COLO829 (cell line): ENCODE measurements around the gene TACC2.

Experiments used
- DNase-seq: peaks from one replicate; pipeline ENCODE4 v3.0.0; 2012; ENCODE audit warnings: low spot score

Gene TACC2

DNA sequence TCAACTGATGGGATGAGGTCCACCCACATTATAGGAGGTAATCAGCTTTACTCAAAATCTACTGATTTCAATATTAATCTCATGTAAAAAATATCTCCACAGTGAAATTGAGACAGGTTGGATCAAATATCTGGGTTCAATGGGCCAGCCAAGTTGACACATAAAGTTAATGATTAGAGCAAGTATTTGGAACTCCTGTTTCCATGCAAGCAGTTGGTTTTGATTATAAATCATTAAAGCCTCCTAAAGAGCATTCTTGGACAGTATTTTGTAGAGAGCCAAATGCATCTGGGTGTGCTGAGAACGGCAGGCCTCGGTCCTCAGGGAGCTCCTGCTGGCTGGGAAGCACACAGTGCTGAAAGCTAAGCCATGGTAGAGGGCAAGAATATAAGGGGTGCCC is 155.2 kb downstream of the TACC2 start:
- no peak for DNase-seq

GRCh38 chr10:122145113-122145512 is 156.2 kb downstream of the TACC2 start:
- no peak for DNase-seq

- no peak for DNase-seq
These were observed 158.7 kb downstream of the TACC2 start for GRCh38 chr10:122147663-122148062.

DNA sequence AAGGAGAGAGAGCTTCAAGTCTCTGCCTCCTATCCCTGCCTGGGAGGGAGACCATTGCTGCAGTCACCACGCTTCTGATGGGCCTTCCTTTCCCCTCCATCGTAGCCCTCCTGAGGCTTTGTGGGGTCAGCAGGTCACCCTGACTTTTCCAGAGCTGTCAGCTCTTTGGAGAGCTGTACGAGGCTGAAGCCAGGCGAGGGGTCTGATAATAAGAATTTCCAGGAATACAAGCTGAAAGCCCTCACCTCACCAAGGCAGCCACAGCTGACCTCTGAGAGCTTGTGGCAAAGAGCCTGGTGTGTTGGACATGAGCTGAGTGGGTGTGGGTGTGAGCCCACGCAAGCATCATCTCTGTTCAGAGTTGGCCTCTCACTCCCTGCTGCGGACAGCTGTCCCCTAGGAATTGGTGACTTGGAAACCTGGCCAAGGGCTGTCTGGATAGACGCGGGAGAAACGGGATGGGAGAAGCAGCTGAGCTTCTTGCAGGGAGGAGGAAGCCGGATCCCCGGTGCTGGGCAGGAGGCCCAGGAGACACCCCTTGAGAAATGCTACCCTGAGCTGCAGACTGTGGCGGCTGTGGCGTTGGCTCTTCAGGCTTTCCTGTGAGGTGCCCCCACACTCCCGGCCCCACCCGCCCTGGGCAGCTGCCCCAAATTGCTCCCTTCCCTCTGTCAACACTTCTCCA is 160.1 kb downstream of the TACC2 start:
- no peak for DNase-seq

DNA sequence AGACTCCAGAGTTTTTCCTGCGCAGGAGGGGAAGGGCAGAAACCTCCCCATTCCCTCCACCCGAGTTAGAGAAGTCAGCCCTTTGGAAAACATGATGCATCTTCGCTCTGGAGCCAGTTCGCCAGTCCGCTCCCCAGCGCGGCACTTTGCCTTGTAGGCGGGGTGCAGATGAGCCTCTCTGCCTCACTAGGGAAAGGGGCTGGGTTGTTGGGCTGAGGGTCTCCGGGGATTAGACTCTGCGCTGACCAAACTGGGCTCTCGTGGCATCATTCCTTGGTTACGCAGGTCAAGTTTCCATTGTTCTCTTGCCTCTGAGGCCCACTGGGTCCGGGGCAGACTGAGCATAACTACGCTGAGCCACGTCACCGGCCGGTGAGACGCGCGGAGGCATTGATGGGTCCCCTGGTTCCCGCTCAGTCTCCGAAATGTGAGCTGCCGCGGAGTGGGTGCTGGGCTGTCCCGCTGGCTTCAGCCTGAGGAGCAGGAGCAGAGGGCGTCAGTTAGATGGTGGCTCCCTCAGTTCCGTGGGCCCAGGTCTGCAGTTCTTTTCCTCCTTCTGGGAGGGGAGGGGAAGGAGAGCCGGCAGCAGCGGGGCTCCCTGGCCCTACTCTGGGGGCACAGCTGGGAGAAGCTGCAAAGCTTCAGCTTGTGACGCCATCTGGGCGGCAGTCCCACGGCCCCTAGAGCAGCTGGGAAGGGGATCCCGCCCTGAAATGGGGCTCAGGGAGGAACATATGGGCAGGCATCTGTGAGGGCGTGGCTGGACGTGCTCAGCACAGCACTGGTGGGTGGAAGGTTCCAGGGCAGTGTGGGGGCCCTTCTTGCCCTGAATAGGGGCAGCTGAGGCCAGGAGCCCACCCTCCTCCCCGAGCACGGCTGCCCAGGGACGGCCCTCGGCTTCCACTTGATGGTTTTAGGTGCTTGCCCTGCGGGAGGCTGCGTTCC is 160.9 kb downstream of the TACC2 start:
- no peak for DNase-seq

DNA sequence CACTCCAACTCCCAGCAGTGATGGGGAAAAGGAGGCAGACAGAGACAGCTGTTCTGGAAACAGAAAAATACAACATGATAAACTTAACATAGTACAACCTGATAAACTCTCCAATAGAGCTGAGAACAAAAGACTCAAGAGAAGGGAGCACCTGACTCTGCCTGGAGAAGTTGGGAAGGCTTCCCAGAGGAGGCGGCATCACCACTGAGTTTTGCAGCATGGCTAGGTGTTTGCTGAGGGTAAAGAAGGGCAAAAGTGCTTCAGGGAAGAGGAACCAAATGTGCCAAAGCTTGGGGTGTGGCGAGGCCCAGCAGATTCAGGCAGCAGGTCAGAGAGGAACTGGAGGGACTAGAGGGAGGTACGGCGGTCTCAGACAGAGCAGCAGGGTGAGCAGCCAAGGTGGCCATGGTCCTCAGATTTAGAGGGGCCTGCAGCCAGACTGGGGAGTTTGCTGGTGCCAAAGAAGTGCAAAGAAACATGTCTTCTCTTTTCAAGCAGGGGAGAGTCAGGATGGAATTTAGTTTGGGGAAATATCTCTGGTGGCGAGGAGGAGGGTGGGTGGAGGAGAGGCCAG is 162.2 kb downstream of the TACC2 start:
- no peak for DNase-seq

DNA sequence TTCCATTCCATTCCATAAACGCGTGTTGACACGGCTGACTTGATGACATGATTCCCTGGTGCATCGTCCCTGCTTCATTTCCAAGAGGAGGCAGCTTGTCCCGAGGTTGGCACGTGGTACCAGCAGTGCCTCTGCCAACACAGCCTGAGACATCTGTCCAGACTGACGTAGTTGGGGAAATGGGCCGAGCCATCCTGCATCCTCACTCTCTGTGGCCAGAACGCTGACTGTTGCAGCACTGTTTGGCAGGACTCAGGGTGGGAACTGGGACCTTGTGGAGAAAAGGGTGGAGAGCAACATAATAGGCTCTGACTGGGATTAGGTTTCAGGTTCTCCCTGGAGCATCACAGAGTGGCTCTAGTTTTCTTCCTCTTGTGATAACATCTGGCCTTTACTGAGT is 163.6 kb downstream of the TACC2 start:
- no peak for DNase-seq

DNA sequence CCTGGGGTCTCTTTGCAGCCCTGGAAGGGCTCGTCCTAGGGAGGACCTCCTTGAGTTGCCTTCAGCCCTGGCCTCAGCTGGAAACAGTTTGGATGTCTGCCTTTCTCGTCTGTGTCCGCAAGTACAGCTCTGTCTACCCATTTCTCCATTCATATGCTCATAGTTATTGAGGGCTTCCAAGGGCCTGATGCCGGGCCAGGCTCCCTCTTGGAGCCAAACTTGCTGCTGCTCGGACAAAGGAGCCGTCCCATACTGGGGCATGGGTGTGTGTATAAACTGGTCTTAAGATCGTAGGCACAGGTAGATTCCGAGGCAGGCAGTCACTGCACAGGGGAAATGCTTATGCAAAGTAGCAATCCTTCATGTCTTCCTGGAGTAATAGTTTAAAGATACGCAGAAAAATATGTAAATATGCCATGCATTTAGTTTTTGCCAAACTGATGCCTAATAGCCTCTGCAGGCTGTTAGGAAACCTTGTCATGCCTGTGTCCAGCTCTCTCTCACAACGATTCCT is 165.1 kb downstream of the TACC2 start:
- DNase-seq: no peak

GRCh38 chr10:122154545-122155366 is 165.8 kb downstream of the TACC2 start:
- no peak for DNase-seq

DNA sequence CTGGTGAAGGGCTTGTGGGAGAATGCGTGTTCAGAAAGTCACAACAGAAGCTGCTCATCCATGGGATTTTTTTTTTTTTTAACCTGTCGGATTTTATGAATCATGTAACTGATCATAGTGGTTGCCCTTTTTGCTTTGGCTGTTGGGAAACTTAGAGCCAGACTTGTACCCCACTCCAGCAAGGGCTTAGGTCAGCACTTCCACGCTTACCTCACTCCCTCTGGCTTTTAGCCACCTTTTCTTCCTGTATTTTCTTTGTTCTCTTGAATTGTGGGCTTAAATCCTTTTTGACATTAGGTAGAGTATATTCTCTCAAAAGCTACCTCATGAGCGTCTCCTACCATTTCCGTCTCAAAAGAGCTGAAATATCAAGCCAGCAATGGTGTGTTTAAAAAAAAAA is 168.5 kb downstream of the TACC2 start:
- DNase-seq: no peak

DNA sequence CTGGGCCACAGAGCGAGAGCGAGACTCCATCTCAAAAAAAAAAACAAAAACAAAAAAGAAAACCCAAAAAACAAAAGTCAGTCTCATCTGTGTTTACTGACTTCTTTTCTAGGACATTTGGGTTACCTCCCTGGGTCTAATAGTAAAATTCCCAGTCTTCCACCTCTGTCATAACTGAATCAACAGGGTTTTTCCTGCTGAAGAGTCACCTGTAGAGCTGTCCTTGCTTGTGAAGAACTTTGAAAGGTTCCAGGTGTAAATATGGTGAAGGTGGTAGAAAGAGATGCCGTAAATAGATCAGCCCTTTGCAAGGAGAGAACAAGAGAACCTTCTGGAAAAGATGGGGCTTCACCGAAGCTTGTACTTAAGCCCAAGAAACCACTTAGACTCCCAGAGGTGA is 169.4 kb downstream of the TACC2 start:
- DNase-seq: no peak

DNA sequence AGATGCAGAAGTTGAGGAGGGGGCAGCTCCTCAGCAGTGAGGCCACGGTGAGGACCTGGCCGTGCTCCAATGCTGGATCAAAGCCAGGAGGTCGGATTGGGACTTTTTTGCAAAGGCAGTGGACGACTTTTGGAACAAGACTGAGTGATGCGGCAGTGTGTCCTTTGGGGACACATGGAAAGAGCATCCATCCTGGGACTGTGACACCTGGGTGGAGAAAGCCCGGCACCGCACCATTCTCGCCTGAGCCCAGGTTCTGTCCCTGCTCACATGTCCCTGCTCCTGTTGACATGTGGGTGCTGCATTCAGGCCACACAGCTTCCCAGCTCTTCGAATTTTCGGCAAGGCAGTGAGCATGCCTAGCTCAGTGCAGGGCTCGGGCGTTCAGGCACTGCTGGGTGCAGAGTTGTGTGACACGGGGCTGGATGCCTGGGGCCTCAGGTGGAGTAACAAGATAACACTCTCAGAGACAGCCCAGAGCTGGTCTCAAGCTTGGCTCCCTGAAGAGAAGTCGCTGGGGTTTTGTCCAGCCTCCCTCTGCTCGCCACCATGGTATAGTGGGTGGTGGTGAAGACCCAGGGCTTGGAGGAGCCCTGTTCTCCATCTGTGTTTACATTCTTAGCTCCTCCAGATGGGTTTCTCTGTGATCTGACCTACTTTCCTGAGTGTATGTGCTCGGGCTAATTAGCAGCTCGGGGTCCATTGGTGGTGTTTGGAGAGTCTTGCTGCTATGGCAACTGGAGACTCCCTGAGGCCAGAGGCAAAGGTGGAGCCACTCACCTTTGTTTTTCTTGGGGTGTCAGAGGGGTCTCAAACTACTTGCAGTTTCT is 170.4 kb downstream of the TACC2 start:
- DNase-seq: no peak

GRCh38 chr10:122161795-122162194 is 172.8 kb downstream of the TACC2 start:
- DNase-seq: no peak

GRCh38 chr10:122162671-122163173 is 173.8 kb downstream of the TACC2 start:
- DNase-seq: no peak

GRCh38 chr10:122163174-122164022 is 174.4 kb downstream of the TACC2 start:
- no peak for DNase-seq

- no peak for DNase-seq
These were observed 175.1 kb downstream of the TACC2 start for GRCh38 chr10:122164023-122164601.

GRCh38 chr10:122164815-122165483 is 176.0 kb downstream of the TACC2 start:
- no peak for DNase-seq

DNA sequence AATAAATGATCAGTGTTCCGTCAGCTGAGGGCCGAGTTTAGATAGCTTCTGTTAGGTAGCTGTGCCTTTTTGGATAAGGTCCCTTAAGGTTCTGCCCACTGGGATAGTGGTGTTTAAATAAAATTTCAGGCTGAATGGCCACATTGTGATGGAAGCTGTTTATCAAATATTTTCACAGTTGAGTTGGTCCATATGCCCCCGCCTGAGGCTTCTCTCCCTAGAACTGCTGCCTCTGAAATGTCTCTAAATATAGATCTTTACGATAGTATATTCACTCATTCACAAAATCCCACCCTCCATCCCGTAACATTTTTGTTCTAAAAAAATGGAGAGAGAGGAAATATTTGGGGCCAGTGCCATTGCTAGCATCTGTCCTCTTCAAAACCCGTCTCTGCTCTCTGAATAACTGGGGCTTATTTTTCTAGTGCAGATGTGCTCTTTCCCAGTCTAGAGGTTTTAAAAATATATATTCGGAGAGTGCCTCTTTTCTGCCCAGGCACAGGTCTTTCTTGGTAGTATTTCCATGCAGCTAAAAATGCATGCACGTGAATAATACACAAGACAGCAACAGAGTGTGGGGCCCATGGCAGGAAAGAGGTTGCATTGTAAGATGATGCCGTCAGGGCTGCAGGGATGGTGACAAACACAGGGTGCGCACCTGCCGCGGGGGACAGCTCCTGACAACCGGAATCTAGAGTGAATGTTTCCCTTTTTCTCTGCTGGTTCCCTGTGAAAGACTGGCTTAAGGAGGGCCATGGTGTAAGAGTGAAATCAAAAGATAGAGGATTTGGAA is 176.7 kb downstream of the TACC2 start:
- no peak for DNase-seq
